Endothelial cell of umbilical vein (primary cell): ENCODE results near the gene NSMCE1. TPM values are rescaled to one million over a fixed set of nuclear protein-coding genes. Genes with fewer than 3 reads are reported as not detected.
A peak's percentile ranks its signal among the peaks of the same experiment; 100 is the strongest.

Source experiments
- BruUV-seq: library from RNA; stranded (reverse); fragments of 400-500 nt; replicated peaks from 2 replicates; lab custom pipeline; 2021; lab: Mats Ljungman, UMichigan
- CTCF ChIA-PET: fragments of 300-600, 350-600 bp; sonication (Branson Sonifier 250); formaldehyde crosslinking; loops from one replicate; lab custom pipeline; 2021; ENCODE audit warnings: antibody characterized with exemption, inconsistent platforms; lab: Charles Lee
- POLR2A ChIA-PET: fragments of 300-600, 350-600 bp; sonication (Branson Sonifier 250); formaldehyde crosslinking; loops from one replicate; lab custom pipeline; 2021; ENCODE audit warnings: antibody characterized with exemption, inconsistent platforms; lab: Charles Lee
- DNase-seq: peaks from one replicate; pipeline ENCODE4 v3.0.0-alpha.2; 2011; ENCODE audit warnings: low read depth, low spot score
- FAIRE-seq: peaks from 2 replicates; lab custom pipeline; 2011; peaks lifted over from hg19 to GRCh38; lab: Jason Lieb, UNC
- H2AFZ ChIP-seq: 2 replicates; pipeline ENCODE4 v1.6.0; 2012; ENCODE audit warnings: low read depth, low read length, control low read depth, inconsistent platforms
- H3K27ac ChIP-seq: 2 replicates; pipeline ENCODE4 v1.5.1; 2011; ENCODE audit warnings: low read depth, mild to moderate bottlenecking, control low read depth, low read length, moderate library complexity; ENCODE audit not compliant: insufficient read depth
- H3K27me3 ChIP-seq, 2 experiments: 2 replicates each; pipeline versions ENCODE4 v1.6.0 to v1.6.1; 2011; ENCODE audit warnings: low read length in 2 of 2, mixed read lengths in 1 of 2; ENCODE audit not compliant: control insufficient read depth in 2 of 2, insufficient read depth in 2 of 2
- H3K36me3 ChIP-seq, 2 experiments: 2 replicates in 1 of 2; 3 replicates in 1 of 2; pipeline ENCODE4 v1.5.1; 2011; ENCODE audit warnings: low read length in 2 of 2, mild to moderate bottlenecking in 1 of 2, moderate library complexity in 1 of 2; ENCODE audit not compliant: control insufficient read depth in 2 of 2, insufficient read depth in 2 of 2; ENCODE audit errors: extremely low read depth in 1 of 2
- H3K4me1 ChIP-seq: 3 replicates; pipeline ENCODE4 v1.5.1; 2011; ENCODE audit warnings: mild to moderate bottlenecking, low read length; ENCODE audit not compliant: control insufficient read depth, insufficient read depth; ENCODE audit errors: extremely low read depth
- H3K4me2 ChIP-seq: 2 replicates; pipeline ENCODE4 v1.6.1; 2011; ENCODE audit warnings: low read length, control low read depth, mixed read lengths; ENCODE audit not compliant: insufficient read depth
- H3K4me3 ChIP-seq, 3 experiments: fragments of 200-600 bp in 1 of 3; sonication (generic), shearing (Covaris generic) in 1 of 3; replicated peaks in 1 of 3; 2 replicates each; pipeline ENCODE4 v1.5.1; 2011 to 2016; ENCODE audit warnings: control low read depth in 3 of 3, low read length in 3 of 3, mild to moderate bottlenecking in 2 of 3, inconsistent platforms in 1 of 3, low read depth in 1 of 3, moderate library complexity in 1 of 3; ENCODE audit not compliant: insufficient read depth in 1 of 3
- H3K79me2 ChIP-seq: 2 replicates; pipeline ENCODE4 v1.6.0; 2012; ENCODE audit warnings: low read length, inconsistent platforms; ENCODE audit not compliant: control insufficient read depth, insufficient read depth
- H3K9ac ChIP-seq: replicated peaks from 2 replicates; pipeline ENCODE3; 2011; ENCODE audit warnings: low read length, control low read depth; ENCODE audit not compliant: insufficient read depth; ENCODE audit errors: extremely low read depth
- H3K9me1 ChIP-seq: replicated peaks from 3 replicates; pipeline ENCODE4 v1.6.0; 2011; ENCODE audit warnings: mild to moderate bottlenecking, low read length; ENCODE audit not compliant: control insufficient read depth, insufficient read depth; ENCODE audit errors: extremely low read depth
- H3K9me3 ChIP-seq: replicated peaks from 2 replicates; pipeline ENCODE4 v1.5.1; 2012; ENCODE audit warnings: low read length, inconsistent platforms; ENCODE audit not compliant: control insufficient read depth, insufficient read depth
- H4K20me1 ChIP-seq: replicated peaks from 2 replicates; pipeline ENCODE3; 2011; ENCODE audit warnings: mild to moderate bottlenecking, low read length; ENCODE audit not compliant: control insufficient read depth, insufficient read depth; ENCODE audit errors: extremely low read depth
- CTCF ChIP-seq, 2 donors: IDR thresholded peaks; 1 replicate in 1 of 2; 2 replicates in 1 of 2; pipeline ENCODE4 v1.5.1; 2011; ENCODE audit warnings: low read length in 2 of 2, mild to moderate bottlenecking in 2 of 2, moderate library complexity in 2 of 2, control low read depth in 1 of 2, inconsistent platforms in 1 of 2, low read depth in 1 of 2; ENCODE audit not compliant: insufficient read depth in 1 of 2; ENCODE audit errors: extremely low read depth in 1 of 2
- EZH2 ChIP-seq: IDR thresholded peaks from 2 replicates; pipeline ENCODE4 v1.6.1; 2012; ENCODE audit warnings: borderline replicate concordance, low read depth, mild to moderate bottlenecking, moderate library complexity, low read length, inconsistent platforms; ENCODE audit not compliant: severe bottlenecking
- FOS ChIP-seq: IDR thresholded peaks from 2 replicates; pipeline ENCODE4 v1.6.1; 2011; ENCODE audit warnings: mild to moderate bottlenecking, low read length, moderate library complexity, borderline replicate concordance; ENCODE audit not compliant: insufficient read depth
- GATA2 ChIP-seq: IDR thresholded peaks from 2 replicates; pipeline ENCODE4 v1.7.0; 2011; ENCODE audit warnings: low read depth, mild to moderate bottlenecking, moderate library complexity, mixed read lengths, low read length; ENCODE audit not compliant: insufficient read length, insufficient read depth
- JUN ChIP-seq: IDR thresholded peaks from 2 replicates; pipeline ENCODE4 v1.6.1; 2011; ENCODE audit warnings: borderline replicate concordance, low read depth; ENCODE audit not compliant: insufficient read length, insufficient read depth
- MYC ChIP-seq: IDR thresholded peaks from one replicate; pipeline ENCODE4 v1.6.1; 2011; ENCODE audit warnings: mild to moderate bottlenecking, low read depth, low read length
- POLR2A ChIP-seq: IDR thresholded peaks from 2 replicates; pipeline ENCODE4 v1.6.1; 2012; ENCODE audit warnings: low read depth, mild to moderate bottlenecking, control low read depth, low read length
- POLR2AphosphoS5 ChIP-seq: IDR thresholded peaks from 2 replicates; pipeline ENCODE4 v1.6.1; 2012; ENCODE audit warnings: low read depth, mild to moderate bottlenecking, control low read depth, low read length, moderate library complexity; ENCODE audit not compliant: insufficient read depth
- dilution Hi-C: fragments of 300-500 bp; cut with MboI; formaldehyde crosslinking; loops from one replicate; pipeline ENCODE4 v1.15.0; 2019; ENCODE audit warnings: low sequenced_read_pairs; ENCODE audit not compliant: extremely low pct_ligation_motif_present
- intact Hi-C: fragments of 100-400 bp; cut with micrococcal nuclease; formaldehyde crosslinking; loops from one replicate; pipeline ENCODE4 v1.10.0; 2022
- polyA plus RNA-seq, 4 experiments: library from polyadenylated mRNA; depleted of rRNA in 3 of 4; stranded (reverse) in 3 of 4; unstranded in 1 of 4; fragments of >200 nt; gene quantifications; 2 replicates each; pipeline versions ENCODE4 v1.2.1 to v1.2.3, GENCODE V29; 2011 to 2012; ENCODE audit warnings: missing spikeins in 1 of 4
- total RNA-seq: library from RNA; stranded (reverse); gene quantifications from 2 replicates; pipeline ENCODE4 v1.2.3, GENCODE V29; 2021
- TF ChIP-seq, protein P1 (sequence below): IDR thresholded peaks from 2 replicates; pipeline ENCODE4 v1.6.1; 2011; ENCODE audit not compliant: insufficient read depth, insufficient read length

The NSMCE1 gene
- total and polyA plus RNA-seq, 2 donors (not counting 3 experiments of a cell fraction or from before 2014, with no cell fraction given): 23.8 to 42.0 TPM

DNA sequence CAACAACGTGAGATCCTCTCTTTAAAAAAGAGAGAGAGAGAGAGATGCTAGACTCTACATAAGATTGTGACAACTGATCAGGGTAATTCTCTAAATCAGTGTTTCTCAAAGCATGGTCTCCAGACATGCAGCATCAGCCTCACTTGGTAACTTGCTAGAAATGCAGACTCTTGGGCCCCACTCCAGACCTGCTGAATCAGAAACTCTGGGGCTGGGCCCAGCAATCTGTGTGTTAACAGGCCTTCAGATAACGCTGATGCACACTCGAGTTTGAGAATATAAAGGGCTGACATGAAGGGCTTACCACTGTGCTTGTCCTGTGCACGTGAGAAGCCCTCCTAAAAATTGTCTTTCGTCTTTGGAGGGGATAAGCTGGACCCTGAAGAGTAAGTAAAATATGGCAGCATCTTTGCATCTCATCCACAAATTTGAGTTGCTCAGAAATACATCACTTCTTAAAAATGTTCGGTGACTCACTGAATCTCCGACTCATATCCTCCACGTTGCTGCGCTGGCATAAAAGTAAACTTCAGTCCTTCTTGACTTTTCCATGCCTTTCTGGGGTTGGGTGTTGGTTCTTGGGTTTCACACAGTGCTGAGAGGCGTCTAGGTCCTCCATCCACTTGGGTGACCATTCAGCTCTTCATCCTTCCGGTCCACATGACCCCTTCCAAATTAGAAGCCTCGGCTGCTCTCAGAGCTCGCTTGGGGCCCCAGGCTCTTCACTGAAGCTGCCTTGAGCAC is 91.4 kb downstream of the NSMCE1 start:
- DNase-seq: peak; percentile 52
- dilution Hi-C loops: no loop called here
- intact Hi-C loops: no loop called here
- H3K36me3 ChIP-seq: no peaks in the 10 kb centered on the region
- POLR2A ChIA-PET: no interaction called here
- H3K4me2 ChIP-seq: no peak overlapping the region
- no peaks in the 10 kb centered on the region for H3K79me2 ChIP-seq
- CTCF ChIA-PET: interaction anchor here (1.6 to 4.5 kb wide), 4 partner anchors 19 to 280 kb away, joined by 4 to 136 read pairs (median 34); partner anchors contain the start of gene KDM8
- no peak overlapping the region for H3K9ac ChIP-seq
- TF ChIP-seq CTCF (IDR thresholded peaks at IDR 0.05; ENCODE audit: extremely low read depth in 1 of 2, insufficient read depth in 1 of 2, low read depth in 1 of 2, low read length in 2 of 2) (no peak), POLR2A (no peak), JUN (peak; percentile 73), FOS (peak; percentile 83)
- peak overlapping the region; percentile 60 for H3K27ac ChIP-seq
- H2AFZ ChIP-seq: peak overlapping the region; percentile 72
- peaks cover 3 to 10% of the 10 kb centered on the region in 2 experiments for H3K27me3 ChIP-seq
- FAIRE-seq: peak; percentile 73
- no peaks in the 10 kb centered on the region for H3K9me3 ChIP-seq
- no TSS peak for BruUV-seq
- no peak overlapping the region for H3K4me3 ChIP-seq
- no peaks in the 10 kb centered on the region for H3K9me1 ChIP-seq
- H4K20me1 ChIP-seq: no peaks in the 10 kb centered on the region
- peaks cover 18% of the 10 kb centered on the region for H3K4me1 ChIP-seq

DNA sequence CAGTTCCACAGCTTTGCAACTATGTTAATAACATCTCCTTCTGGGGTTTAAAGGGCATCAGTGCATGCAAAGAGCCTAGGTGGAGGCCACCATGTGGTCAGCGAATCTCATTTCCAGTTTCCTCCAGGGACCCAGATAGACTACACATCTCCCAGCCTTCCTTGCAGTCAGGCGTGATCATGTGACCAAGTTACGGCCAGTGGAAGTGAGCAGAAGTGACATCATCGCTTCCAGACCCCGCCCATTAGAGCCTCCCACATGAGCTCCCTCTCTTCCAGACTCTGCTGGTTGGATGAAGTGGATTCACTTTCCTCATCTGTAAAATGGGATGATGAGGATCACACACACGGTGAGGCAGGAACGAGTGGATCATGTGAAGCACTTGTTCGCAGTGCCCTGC is 92.7 kb downstream of the NSMCE1 start:
- TF ChIP-seq POLR2A (no peak), MYC (no peak), EZH2 (no peak), CTCF (IDR thresholded peaks at IDR 0.05; ENCODE audit: extremely low read depth in 1 of 2, insufficient read depth in 1 of 2, low read depth in 1 of 2, low read length in 2 of 2) (no peak), GATA2 (no peak), FOS (no peak), POLR2AphosphoS5 (no peak), JUN (no peak)
- TF ChIP-seq, protein P1, sequence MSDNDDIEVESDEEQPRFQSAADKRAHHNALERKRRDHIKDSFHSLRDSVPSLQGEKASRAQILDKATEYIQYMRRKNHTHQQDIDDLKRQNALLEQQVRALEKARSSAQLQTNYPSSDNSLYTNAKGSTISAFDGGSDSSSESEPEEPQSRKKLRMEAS: no peak
- intact Hi-C loops: no loop called here
- dilution Hi-C loops: no loop called here

More for the DNA sequence above, 92.7 kb downstream of the NSMCE1 start:
- Histone ChIP-seq H3K27ac (no peak overlapping the region), H3K27me3 (no peaks in the 10 kb centered on the region), H2AFZ (no peak overlapping the region), H3K79me2 (no peaks in the 10 kb centered on the region), H3K9me3 (no peaks in the 10 kb centered on the region), H3K4me3 (no peak overlapping the region), H3K4me1 (peaks cover 18% of the 10 kb centered on the region), H3K9ac (no peak overlapping the region), H3K4me2 (no peak overlapping the region), H4K20me1 (no peaks in the 10 kb centered on the region), H3K36me3 (no peaks in the 10 kb centered on the region), H3K9me1 (no peaks in the 10 kb centered on the region)
- no TSS peak for BruUV-seq
- FAIRE-seq (no peak), DNase-seq (no peak)
- POLR2A ChIA-PET: no interaction called here
- CTCF ChIA-PET: interaction anchor here (1.6 kb wide), 1 partner anchor 192 kb away, joined by 4 read pairs; no protein-coding TSS in a partner anchor
